ENCODE results near the gene ZKSCAN2. TPM values are rescaled to one million over a fixed set of nuclear protein-coding genes. Genes with fewer than 3 reads are reported as not detected.

ZKSCAN2 gene
- total RNA-seq, 1 donor from 2014 or later = 8.5 TPM

GRCh38 chr16:25210758-25211157 is 46.9 kb downstream of the ZKSCAN2 start:
- H3K27ac ChIP-seq (ENCODE audit: low read depth, low read length) = no peak overlapping the region
- H3K79me2 ChIP-seq (ENCODE audit: insufficient read depth, low read length) = no peaks in the 10 kb centered on the region
- no peak overlapping the region for H3K9ac ChIP-seq (ENCODE audit: low read length)
- no peaks in the 10 kb centered on the region for H3K27me3 ChIP-seq (ENCODE audit: insufficient read depth, low read length)
- H3K9me3 ChIP-seq (ENCODE audit: insufficient read depth, low read depth, low read length) = no peaks in the 10 kb centered on the region
- no peaks in the 10 kb centered on the region for H4K20me1 ChIP-seq (ENCODE audit: insufficient read depth, low read length)
- H3K4me1 Mint-ChIP-seq (ENCODE audit: low read depth, unreplicated experiment) = peaks cover 6% of the 10 kb centered on the region
- peaks cover 8% of the 10 kb centered on the region for H3K27me3 Mint-ChIP-seq (ENCODE audit: low read depth, unreplicated experiment)
- no peak overlapping the region for H3K4me2 ChIP-seq (ENCODE audit: low read length)
- FAIRE-seq (no peak), DNase-seq (ENCODE audit: low read depth) (peak; percentile 83)
- H3K36me3 Mint-ChIP-seq (ENCODE audit: low read depth, unreplicated experiment) = no peaks in the 10 kb centered on the region
- no peak overlapping the region for H3K4me3 Mint-ChIP-seq (ENCODE audit: unreplicated experiment)
- peaks cover 3% of the 10 kb centered on the region for H3K4me1 ChIP-seq (ENCODE audit: insufficient read depth, low read length)
- no peak overlapping the region for H3K4me3 ChIP-seq (ENCODE audit: insufficient read depth, low read depth, low read length)
- no peak for TF ChIP-seq EZH2 (IDR thresholded peaks at IDR 0.05; ENCODE audit: insufficient read depth, low read length)
- TF ChIP-seq CTCF (IDR thresholded peaks at IDR 0.05; ENCODE audit: insufficient read depth, low read depth, low read length) = no peak
- H2AFZ ChIP-seq (ENCODE audit: low read depth, low read length) = no peak overlapping the region
- H3K27ac Mint-ChIP-seq (ENCODE audit: unreplicated experiment) = no peak overlapping the region
- H3K36me3 ChIP-seq (ENCODE audit: insufficient read depth, low read length) = no peaks in the 10 kb centered on the region
- no peaks in the 10 kb centered on the region for H3K9me3 Mint-ChIP-seq (ENCODE audit: unreplicated experiment)

- FAIRE-seq (no peak), DNase-seq (ENCODE audit: low read depth) (no peak)
- no peak overlapping the region for H3K27ac ChIP-seq (ENCODE audit: low read depth, low read length)
- no peaks in the 10 kb centered on the region for H3K4me1 ChIP-seq (ENCODE audit: insufficient read depth, low read length)
- Mint-ChIP-seq H3K36me3 (ENCODE audit: low read depth, unreplicated experiment) (no peaks in the 10 kb centered on the region), H3K27me3 (ENCODE audit: low read depth, unreplicated experiment) (no peaks in the 10 kb centered on the region), H3K9me3 (ENCODE audit: unreplicated experiment) (no peaks in the 10 kb centered on the region), H3K4me1 (ENCODE audit: low read depth, unreplicated experiment) (peaks cover 6% of the 10 kb centered on the region), H3K4me3 (ENCODE audit: unreplicated experiment) (no peak overlapping the region), H3K27ac (ENCODE audit: unreplicated experiment) (no peak overlapping the region)
- no peaks in the 10 kb centered on the region for H3K9me3 ChIP-seq (ENCODE audit: insufficient read depth, low read depth, low read length)
- no peak overlapping the region for H3K4me3 ChIP-seq (ENCODE audit: insufficient read depth, low read depth, low read length)
- H3K36me3 ChIP-seq (ENCODE audit: insufficient read depth, low read length) = no peaks in the 10 kb centered on the region
- H2AFZ ChIP-seq (ENCODE audit: low read depth, low read length) = no peak overlapping the region
- TF ChIP-seq EZH2 (IDR thresholded peaks at IDR 0.05; ENCODE audit: insufficient read depth, low read length) (no peak), CTCF (IDR thresholded peaks at IDR 0.05; ENCODE audit: insufficient read depth, low read depth, low read length) (no peak)
- no peaks in the 10 kb centered on the region for H4K20me1 ChIP-seq (ENCODE audit: insufficient read depth, low read length)
- no peak overlapping the region for H3K9ac ChIP-seq (ENCODE audit: low read length)
- no peak overlapping the region for H3K4me2 ChIP-seq (ENCODE audit: low read length)
- no peaks in the 10 kb centered on the region for H3K79me2 ChIP-seq (ENCODE audit: insufficient read depth, low read length)
- H3K27me3 ChIP-seq (ENCODE audit: insufficient read depth, low read length) = no peaks in the 10 kb centered on the region
Observed at GRCh38 chr16:25199457-25199856, 58.2 kb downstream of the ZKSCAN2 start.

GRCh38 chr16:25198021-25198420 is 59.6 kb downstream of the ZKSCAN2 start:
- no peak overlapping the region for H3K9ac ChIP-seq (ENCODE audit: low read length)
- no peaks in the 10 kb centered on the region for H3K27me3 Mint-ChIP-seq (ENCODE audit: low read depth, unreplicated experiment)
- H3K9me3 Mint-ChIP-seq (ENCODE audit: unreplicated experiment) = no peaks in the 10 kb centered on the region
- no peaks in the 10 kb centered on the region for H3K36me3 ChIP-seq (ENCODE audit: insufficient read depth, low read length)
- no peaks in the 10 kb centered on the region for H3K79me2 ChIP-seq (ENCODE audit: insufficient read depth, low read length)
- no peaks in the 10 kb centered on the region for H3K27me3 ChIP-seq (ENCODE audit: insufficient read depth, low read length)
- H3K9me3 ChIP-seq (ENCODE audit: insufficient read depth, low read depth, low read length) = no peaks in the 10 kb centered on the region
- H2AFZ ChIP-seq (ENCODE audit: low read depth, low read length) = no peak overlapping the region
- H3K4me2 ChIP-seq (ENCODE audit: low read length) = no peak overlapping the region
- no peaks in the 10 kb centered on the region for H3K36me3 Mint-ChIP-seq (ENCODE audit: low read depth, unreplicated experiment)
- no peak for DNase-seq (ENCODE audit: low read depth)
- H3K27ac Mint-ChIP-seq (ENCODE audit: unreplicated experiment) = no peak overlapping the region
- FAIRE-seq = no peak
- peaks cover 6% of the 10 kb centered on the region for H3K4me1 Mint-ChIP-seq (ENCODE audit: low read depth, unreplicated experiment)
- H3K4me1 ChIP-seq (ENCODE audit: insufficient read depth, low read length) = no peaks in the 10 kb centered on the region
- H3K4me3 Mint-ChIP-seq (ENCODE audit: unreplicated experiment) = no peak overlapping the region
- TF ChIP-seq CTCF (IDR thresholded peaks at IDR 0.05; ENCODE audit: insufficient read depth, low read depth, low read length) = no peak
- TF ChIP-seq EZH2 (IDR thresholded peaks at IDR 0.05; ENCODE audit: insufficient read depth, low read length) = no peak
- no peaks in the 10 kb centered on the region for H4K20me1 ChIP-seq (ENCODE audit: insufficient read depth, low read length)
- H3K4me3 ChIP-seq (ENCODE audit: insufficient read depth, low read depth, low read length) = no peak overlapping the region
- no peak overlapping the region for H3K27ac ChIP-seq (ENCODE audit: low read depth, low read length)

Measured in astrocyte (in vitro differentiated cells and primary cell).